Stimulated activated CD4-positive, alpha-beta T cell treated with anti-CD3 and anti-CD28 coated beads, Interleukin-4, amount 100 ng/mL, for 24 hours (primary cell): ENCODE results near the gene CD151.
A peak's percentile ranks its signal among the peaks of the same experiment; 100 is the strongest.

ENCODE experiments used
- DNase-seq: peaks from one replicate; pipeline ENCODE4 v3.0.0-alpha.2; 2020

Gene CD151

GRCh38 chr11:829847-830294 is 2.9 kb upstream of the CD151 start:
- DNase-seq, result no peak

GRCh38 chr11:830295-831117 is 2.2 kb upstream of the CD151 start:
- peak; percentile 52 for DNase-seq

GRCh38 chr11:831118-831864 is 1.5 kb upstream of the CD151 start:
- DNase-seq, result no peak

- DNase-seq, result no peak
These were observed 707 bp upstream of the CD151 start for GRCh38 chr11:831961-832528.

GRCh38 chr11:833114-833791 is 501 bp downstream of the CD151 start:
- no peak for DNase-seq

- DNase-seq, result no peak
These were observed 1.1 kb downstream of the CD151 start for GRCh38 chr11:833849-834311.

GRCh38 chr11:834371-835316 is 1.9 kb downstream of the CD151 start:
- DNase-seq, result no peak

GRCh38 chr11:836274-836673 is 3.5 kb downstream of the CD151 start:
- DNase-seq, result no peak

GRCh38 chr11:836700-837099 is 3.9 kb downstream of the CD151 start:
- DNase-seq, result no peak

- no peak for DNase-seq
These were observed 4.6 kb downstream of the CD151 start for GRCh38 chr11:837189-837989.

- no peak for DNase-seq
These were observed 5.2 kb downstream of the CD151 start for GRCh38 chr11:837990-838307.

- DNase-seq, result no peak
These were observed 5.9 kb downstream of the CD151 start for GRCh38 chr11:838441-839279.

- no peak for DNase-seq
These were observed 6.5 kb downstream of the CD151 start for GRCh38 chr11:839280-839623.

- DNase-seq, result no peak
These were observed 7.3 kb downstream of the CD151 start for GRCh38 chr11:839875-840617.

- no peak for DNase-seq
These were observed 9.2 kb downstream of the CD151 start for GRCh38 chr11:841981-842369.

- DNase-seq, result peak; percentile 89
These were observed 9.7 kb downstream of the CD151 start, which contains the start of the genes POLR2L and TSPAN4 for GRCh38 chr11:842370-843002. TSS of gene POLR2L (minus strand) at chr11:842529. CDS start at chr11:842508, 21 bp downstream. TSS of gene TSPAN4 (plus strand) at chr11:842852. CDS start at chr11:850305, 7,453 bp downstream.

- DNase-seq, result no peak
These were observed 10.5 kb downstream of the CD151 start for GRCh38 chr11:843086-843734.
